ENCODE data around the gene PDE6H. TPM values are rescaled to one million over a fixed set of nuclear protein-coding genes. Genes with fewer than 3 reads are reported as not detected.

PDE6H gene
- total and polyA plus RNA-seq, 2 of the 8 experiments (the other 6 are each of a cell fraction or from before 2014, with no cell fraction given) = not detected

DNA sequence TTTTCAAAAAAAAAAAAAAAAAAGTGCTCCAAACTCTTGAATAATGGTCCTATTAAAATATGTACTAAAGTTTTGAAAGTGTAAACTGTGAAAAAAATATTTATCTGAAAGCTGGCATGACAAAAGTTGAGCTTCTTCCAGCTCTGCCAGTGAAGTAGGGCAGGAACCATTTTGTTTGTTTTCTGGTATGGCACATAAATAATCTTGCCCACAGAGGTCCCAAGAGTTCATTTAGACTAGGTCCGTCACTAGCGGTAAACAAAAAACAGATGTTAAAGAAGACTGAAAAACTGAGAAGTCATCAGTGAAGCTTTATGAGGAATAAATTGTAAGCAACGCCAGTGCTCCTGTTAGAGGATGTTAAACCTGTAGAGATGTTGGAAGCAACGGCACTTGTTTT is 41.5 kb upstream of the PDE6H start:
- Histone ChIP-seq H3K23ac (ENCODE audit: insufficient read length) (no peak overlapping the region), H4K20me1 (replicated peaks in 1 of 2; ENCODE audit: control insufficient read depth in 1 of 2, insufficient read depth in 2 of 2, low read length in 2 of 2) (no peaks in the 10 kb centered on the region), H3K27ac (ENCODE audit: low read depth, low read length) (no peak overlapping the region), H4K5ac (ENCODE audit: insufficient read length, low read depth, low read length) (no peak overlapping the region), H2BK5ac (ENCODE audit: low read depth, low read length) (no peak overlapping the region), H3K4me3 (ENCODE audit: extremely low read depth in 1 of 4, insufficient read depth in 2 of 4, low read depth in 3 of 4, low read length in 4 of 4) (no peak overlapping the region), H2BK120ac (replicated peaks; ENCODE audit: low read depth, low read length) (no peak overlapping the region), H3K56ac (replicated peaks; ENCODE audit: insufficient read length, low read depth, low read length) (no peak overlapping the region), H3K4me1 (replicated peaks in 1 of 4; ENCODE audit: control insufficient read depth in 3 of 4, insufficient read depth in 4 of 4, low read length in 3 of 4) (no peaks in the 10 kb centered on the region), H3K36me3 (ENCODE audit: control insufficient read depth in 2 of 4, insufficient read depth in 4 of 4, low read length in 3 of 4) (no peaks in the 10 kb centered on the region), H2AK5ac (ENCODE audit: low read depth, low read length) (no peak overlapping the region), H3K27me3 (replicated peaks in 1 of 4; ENCODE audit: control insufficient read depth in 3 of 4, extremely low read depth in 1 of 4, insufficient read depth in 3 of 4, low read length in 3 of 4) (no peaks in the 10 kb centered on the region), H4K91ac (replicated peaks; ENCODE audit: insufficient read length, low read length) (no peak overlapping the region), H3K23me2 (ENCODE audit: low read depth, low read length) (peaks cover 2% of the 10 kb centered on the region; the same call in 1 of the 2 replicates), H3K9me3 (ENCODE audit: insufficient read depth in 2 of 2, low read depth in 1 of 2, low read length in 1 of 2) (no peaks in the 10 kb centered on the region), H2BK12ac (ENCODE audit: low read depth, low read length) (no peak overlapping the region), H3K4me2 (ENCODE audit: insufficient read depth in 1 of 2, low read depth in 2 of 2, low read length in 2 of 2) (no peak overlapping the region), H3K18ac (ENCODE audit: extremely low read depth, low read length) (no peak overlapping the region), H3K14ac (ENCODE audit: insufficient read length) (no peak overlapping the region), H3K9ac (replicated peaks in 1 of 4; ENCODE audit: extremely low read depth in 1 of 4, low read depth in 3 of 4, low read length in 3 of 4) (no peak overlapping the region), H2AFZ (ENCODE audit: low read length) (no peak overlapping the region), H3K79me1 (ENCODE audit: low read depth, low read length) (no peaks in the 10 kb centered on the region), H2BK20ac (ENCODE audit: low read length) (no peak overlapping the region), H4K8ac (ENCODE audit: extremely low read depth, insufficient read depth, low read length) (no peak overlapping the region), H3K79me2 (ENCODE audit: control insufficient read depth in 1 of 2, insufficient read depth in 2 of 2, low read length in 2 of 2) (no peaks in the 10 kb centered on the region), H2BK15ac (ENCODE audit: low read length) (no peak overlapping the region), H3K4ac (replicated peaks; ENCODE audit: insufficient read length, low read depth, low read length) (no peak overlapping the region)
- 93% methylated on average over 4 of the region's 4 CpGs; no CpG with 5 or more reads in 1 of the 2 experiments for WGBS, 2 experiments (ENCODE audit: extremely low coverage in 1 of 2, insufficient coverage in 1 of 2, insufficient read length in 1 of 2, insufficient replicate concordance in 2 of 2, low coverage in 1 of 2, low lambda C conversion rate in 2 of 2, missing lambda C conversion rate in 1 of 2)
- POLR2A ChIA-PET (ENCODE audit: partially characterized antibody) = no interaction called here
- DNase-seq (ENCODE audit: low read depth in 1 of 2, low spot score in 2 of 2) = no peak
- TF ChIP-seq BCL11A (IDR thresholded peaks at IDR 0.05; ENCODE audit: low read depth in 2 of 2, low read length in 2 of 2) = no peak
- no peak for TF ChIP-seq BACH1 (IDR thresholded peaks at IDR 0.05; ENCODE audit: low read length)
- no peak for TF ChIP-seq SIRT6 (IDR thresholded peaks at IDR 0.05; ENCODE audit: low read length)
- no peak for TF ChIP-seq TBP (IDR thresholded peaks at IDR 0.05; ENCODE audit: low read depth, low read length)
- no peak for TF ChIP-seq POLR2AphosphoS5 (IDR thresholded peaks at IDR 0.05; ENCODE audit: low read depth, low read length)
- TF ChIP-seq RAD21 (IDR thresholded peaks at IDR 0.05 in 1 of 2, conservative IDR thresholded peaks at IDR 0.05 in 1 of 2; ENCODE audit: low read depth in 2 of 2, low read length in 2 of 2) = no peak
- TF ChIP-seq ASH2L (IDR thresholded peaks at IDR 0.05; ENCODE audit: low read length) = no peak
- no peak for TF ChIP-seq ZNF274 (IDR thresholded peaks at IDR 0.05; ENCODE audit: borderline replicate concordance, extremely low read depth, low read length)
- no peak for FAIRE-seq
- CTCF ChIA-PET (ENCODE audit: partially characterized antibody) = interaction anchor here (0.9 to 2.0 kb wide), 5 partner anchors 11 to 123 kb away, joined by 3 to 6 read pairs (median 3); partner anchors contain the start of gene ART4

All from H1 (cell line).